Ecto neural progenitor cell (in vitro differentiated cells): Measurements from ENCODE around the gene ROBO2.

Experiments
- DNase-seq: peaks from one replicate; pipeline ENCODE4 v3.0.0-alpha.2; 2018; ENCODE audit warnings: low spot score

Gene ROBO2

DNA sequence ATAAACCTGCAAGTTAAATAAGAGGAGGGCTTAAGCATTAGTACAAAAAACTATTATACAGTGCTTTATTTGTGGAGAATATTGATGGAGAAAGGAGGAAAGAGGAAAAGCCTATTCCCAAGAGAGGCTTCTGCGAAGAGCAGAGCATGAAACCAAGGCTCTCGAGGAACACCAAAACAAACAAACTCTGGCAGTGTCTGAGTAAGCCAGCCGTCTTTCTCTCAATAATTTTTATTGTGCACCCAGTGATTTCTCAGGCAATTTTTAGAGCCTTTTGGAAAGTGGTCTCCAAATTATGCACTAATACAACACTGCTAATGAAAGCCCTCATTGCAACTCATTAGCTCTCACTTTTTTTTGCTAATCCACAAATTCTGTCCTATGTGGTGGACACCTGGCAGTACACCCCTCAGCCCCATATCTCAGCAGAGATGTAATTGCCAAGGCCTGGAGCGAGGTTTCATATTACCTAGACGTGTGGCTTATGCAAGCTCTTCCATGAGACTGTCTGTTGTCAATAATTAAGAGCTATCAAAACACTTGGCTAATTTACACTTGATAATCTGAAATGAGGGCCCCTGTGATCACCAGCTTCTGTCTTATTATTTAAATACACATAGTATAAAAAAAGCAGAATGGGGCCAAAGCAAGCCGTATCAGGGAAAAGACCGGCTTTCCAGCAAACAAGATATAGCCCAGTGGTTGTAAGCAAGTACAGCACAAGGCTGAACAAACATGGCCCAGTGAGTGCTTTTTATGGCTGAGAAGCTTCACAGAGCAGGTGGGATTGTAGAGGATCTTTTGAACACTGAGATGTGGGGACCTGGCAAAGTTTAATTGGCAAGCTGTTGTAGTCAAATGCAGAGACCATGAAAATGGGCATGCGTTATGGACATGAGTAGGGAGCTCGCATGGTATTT, 216.9 kb downstream of the ROBO2 start:
- no peak for DNase-seq

DNA sequence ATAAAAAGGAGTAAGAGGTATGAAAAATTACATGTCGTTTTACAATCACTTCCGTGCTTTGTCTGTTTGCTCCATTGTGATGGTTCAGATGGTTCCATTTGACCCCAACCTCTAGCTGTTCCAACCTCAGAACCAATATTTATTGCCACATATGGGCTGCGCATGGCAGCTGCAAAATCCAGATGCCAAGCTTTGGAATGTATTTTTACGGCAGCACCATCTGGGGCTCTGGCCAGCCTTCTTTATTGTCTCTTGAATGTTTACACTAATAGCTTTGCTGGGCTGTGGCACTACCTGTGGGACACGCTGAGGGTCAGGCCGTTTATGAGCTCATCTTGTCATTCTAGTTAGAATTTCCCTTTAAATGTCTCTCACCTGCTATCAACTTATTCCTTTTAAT, 219.8 kb downstream of the ROBO2 start:
- DNase-seq, result no peak

DNA sequence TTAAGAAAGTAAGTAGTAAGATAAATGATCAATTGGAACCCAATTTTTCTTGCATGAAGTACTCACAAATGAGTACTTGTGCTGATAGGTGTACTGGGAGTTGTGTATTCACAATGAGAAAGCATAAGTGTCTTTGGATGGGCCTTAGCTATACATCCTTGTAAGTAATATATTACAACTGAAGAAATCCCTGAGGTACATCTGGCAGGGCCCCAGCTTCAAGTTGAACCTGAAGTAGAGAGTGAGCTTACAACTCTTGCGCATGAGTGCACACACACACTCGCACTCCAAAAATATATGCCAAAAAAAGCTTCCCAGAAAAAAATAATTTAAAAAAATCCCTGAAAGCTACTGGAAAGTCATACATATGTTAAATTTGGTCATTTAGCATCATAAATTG, 222.5 kb downstream of the ROBO2 start:
- no peak for DNase-seq

DNA sequence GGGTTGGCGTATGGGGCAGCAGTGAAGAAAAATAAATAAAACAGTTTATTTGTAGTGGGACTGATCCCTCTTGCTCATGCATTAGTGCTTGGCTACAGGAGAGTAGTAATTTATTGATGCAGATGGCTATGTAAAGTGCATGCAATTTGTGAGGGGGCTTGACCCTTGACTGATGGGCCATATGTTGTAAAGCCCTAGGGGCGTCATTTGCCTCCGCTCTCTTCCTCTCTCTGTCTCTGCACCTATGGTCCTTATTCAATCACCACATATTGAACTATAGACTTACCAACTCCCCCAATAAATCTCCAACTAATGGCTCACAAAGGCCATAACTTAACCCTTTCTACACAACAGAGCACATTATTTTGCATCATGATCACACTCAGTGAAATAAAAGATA, 227.7 kb downstream of the ROBO2 start:
- no peak for DNase-seq

DNA sequence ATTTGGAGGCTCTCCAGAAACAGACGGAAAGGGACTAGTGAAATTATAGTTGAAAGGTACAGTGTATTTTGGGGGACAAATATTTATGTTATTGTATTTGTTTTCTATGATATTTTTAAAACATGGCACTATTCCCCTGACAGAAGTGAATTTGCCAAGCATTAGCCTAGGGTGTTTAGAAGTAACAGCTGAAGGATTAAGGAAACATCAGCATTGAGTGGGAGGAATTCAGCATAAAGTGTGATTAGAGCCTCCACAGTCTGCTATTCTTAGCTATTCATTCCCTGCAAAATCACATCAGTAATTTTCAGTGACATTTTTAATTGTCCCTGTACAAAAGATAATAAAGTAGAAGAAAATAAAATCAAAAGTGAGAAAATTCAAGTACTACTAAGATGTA, 231.4 kb downstream of the ROBO2 start:
- no peak for DNase-seq

DNA sequence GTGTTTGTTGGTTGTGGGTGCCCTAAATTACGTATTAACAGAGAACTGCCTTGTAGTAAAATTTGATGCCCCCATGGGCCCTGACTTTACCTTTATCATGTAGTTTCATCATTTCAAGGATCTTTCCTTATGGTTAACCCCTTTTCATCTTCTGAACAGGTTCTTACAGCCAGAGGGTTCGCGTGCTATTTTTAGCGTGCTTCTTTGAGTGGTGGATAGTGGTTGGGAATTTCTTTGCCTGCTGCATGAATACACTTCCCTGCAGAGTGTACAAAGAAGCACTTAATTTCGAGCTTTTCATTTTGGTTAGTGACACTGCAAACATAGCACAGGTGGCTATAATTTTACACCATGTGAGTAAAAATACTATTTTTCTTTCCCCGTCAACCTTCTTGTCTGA, 231.8 kb downstream of the ROBO2 start:
- DNase-seq, result no peak

DNA sequence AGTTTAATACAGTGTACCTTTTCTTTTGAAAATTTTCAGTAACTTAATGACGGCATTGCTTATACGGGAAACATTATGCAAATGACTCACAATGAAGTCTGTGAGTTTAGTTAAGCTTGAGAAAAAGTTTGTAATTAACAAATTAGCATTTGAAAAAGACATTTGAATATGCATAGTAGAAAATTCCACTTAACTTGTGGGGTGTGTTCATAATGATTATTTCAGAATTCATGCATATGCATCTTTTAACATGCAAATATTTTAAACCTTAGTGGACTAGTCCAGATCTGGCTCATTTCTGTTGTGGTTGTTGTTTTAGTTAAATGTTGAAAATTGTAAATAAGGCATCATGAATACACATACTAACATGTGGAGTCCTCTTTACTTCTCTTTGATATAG, 239.4 kb downstream of the ROBO2 start:
- no peak for DNase-seq

DNA sequence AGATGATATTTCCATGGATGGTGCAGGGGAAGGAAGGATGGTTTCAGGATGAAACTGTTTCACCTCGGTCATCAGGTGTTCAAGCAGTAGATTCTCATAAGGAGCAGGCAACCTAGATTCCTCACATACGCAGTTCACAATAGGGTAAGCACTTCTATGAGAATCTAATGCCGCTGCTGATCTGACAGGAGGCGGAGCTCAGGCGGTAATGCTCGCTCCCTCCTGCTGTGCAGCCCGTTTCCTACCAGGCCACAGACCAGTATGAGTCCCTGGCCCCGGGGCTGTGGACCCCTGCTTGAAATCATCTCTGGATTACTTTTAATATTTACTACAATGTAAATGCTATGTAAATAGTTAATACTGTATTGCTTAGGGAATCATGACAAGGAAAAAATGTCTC, 241.8 kb downstream of the ROBO2 start:
- DNase-seq, result peak; percentile 69

DNA sequence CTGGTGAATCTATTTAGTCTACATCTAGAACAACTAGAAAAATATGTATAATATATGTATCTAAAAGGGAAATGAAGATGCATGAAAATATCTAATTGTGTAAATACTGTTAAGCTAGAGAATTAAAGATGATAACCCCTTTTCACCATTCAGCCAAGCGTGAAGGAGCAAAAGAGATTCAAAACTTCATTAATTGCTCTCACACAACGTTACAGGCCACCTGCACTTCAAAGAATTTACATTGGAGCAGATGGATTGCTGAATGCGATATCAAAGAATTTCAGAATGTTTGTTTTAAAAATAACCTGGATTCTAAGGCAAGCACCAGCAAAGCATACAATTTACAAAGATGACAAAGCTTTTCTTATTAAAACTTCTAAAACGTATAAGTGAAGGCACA, 243.2 kb downstream of the ROBO2 start:
- no peak for DNase-seq

DNA sequence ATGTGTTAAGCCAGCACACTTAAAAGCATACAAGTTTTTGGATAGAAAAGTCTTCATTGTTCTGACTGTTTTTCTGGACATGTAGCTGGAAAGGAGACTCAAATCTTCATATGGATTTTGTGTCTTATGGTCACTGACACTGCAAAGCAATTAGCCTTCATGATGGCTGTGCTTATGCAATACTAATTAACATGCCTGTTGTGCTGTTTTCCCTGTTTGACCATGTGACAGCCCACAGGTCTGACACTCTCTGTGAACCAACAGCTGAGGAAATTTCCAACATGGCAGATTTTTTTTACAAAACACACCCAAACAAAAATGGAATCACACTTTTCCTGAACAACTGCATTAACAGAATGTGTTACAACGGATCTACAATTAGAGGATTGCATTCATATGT, 248.4 kb downstream of the ROBO2 start:
- no peak for DNase-seq

DNA sequence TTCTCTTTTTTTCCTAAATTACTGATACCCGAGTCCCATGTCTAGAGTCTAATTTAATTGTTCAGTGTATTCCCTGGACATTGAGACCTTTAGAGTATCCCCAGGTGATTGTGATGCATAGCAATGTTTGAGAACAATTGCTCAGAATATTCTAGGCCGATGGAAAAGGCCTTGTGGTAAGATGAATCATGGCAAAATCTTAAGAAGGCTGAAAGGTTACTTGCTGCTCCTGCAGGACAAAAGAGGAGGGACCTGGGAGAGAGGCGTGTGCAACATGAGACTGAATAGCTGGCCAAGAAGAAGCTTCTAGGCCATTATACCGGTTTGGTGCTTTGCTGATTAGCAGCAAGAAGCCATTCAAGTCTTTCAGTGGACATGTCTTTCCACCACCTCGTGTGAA, 256.6 kb downstream of the ROBO2 start:
- DNase-seq, result no peak

DNA sequence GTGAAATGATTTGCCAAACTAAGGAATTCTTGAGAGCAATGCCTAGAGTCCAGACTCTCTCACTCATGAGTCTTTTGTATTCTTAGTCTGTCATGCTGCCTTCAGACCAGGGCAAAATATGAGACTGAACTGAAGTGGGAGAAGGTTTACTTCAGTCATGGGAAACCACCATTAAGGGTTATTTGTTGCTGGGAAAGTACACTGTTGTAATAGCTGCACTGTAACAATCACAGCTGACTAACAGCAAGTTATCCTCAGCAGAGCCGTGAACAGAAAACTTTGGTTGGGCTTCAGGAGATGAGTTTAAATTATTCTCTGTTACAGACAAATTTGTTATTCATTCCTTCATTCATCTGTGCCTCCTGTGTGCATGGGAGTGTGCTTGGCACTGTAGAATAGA, 258.5 kb downstream of the ROBO2 start:
- no peak for DNase-seq

DNA sequence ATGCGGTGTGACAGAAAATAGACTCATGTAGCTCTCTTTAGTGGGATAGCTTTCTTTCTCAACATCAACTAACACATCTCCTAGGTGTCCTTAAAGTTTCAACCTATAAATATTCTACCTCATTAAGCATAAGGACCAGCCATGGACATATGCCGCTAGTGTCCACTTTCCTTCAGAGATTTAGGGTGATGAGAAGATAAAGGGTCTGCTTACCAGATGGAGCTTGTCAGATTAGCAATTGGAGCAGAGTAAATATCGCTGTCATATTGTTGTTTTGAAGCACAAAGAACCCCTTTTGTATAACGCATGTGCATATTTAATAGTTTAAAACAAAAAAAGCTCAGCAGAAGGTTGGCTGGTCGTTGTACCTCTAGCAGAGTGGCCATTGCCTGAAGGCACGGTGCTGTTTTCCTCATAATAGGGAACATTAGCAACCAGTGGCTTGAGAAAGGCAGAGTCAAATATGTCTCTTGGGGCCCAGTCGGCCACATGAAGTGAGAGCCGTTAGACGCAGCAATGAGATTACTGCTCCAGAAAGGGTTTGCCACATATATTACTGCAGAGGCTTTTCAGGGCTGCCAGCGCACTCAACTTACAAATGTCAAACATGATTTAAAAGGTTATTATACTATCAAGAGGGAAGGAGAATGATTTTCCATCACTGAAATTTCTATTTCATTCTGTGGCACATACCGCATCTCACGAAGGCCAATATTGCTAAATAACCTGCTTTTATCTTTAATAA, 264.2 kb downstream of the ROBO2 start:
- DNase-seq, result no peak

DNA sequence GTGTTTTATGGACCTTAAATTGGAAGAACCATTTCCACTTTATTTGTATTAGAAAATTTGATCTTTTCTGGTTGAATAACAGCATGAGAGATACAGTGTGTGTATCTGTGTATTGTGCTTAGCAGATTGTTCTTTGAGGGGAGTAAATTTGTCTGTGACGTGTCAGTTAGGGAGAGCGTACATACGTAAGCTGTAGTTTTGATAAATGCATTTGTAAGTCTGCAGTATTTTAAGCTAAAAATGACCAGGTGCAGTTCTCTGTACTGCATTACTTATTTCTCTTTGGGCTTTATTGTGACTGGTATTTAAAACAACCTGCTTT, 264.8 kb downstream of the ROBO2 start:
- no peak for DNase-seq

DNA sequence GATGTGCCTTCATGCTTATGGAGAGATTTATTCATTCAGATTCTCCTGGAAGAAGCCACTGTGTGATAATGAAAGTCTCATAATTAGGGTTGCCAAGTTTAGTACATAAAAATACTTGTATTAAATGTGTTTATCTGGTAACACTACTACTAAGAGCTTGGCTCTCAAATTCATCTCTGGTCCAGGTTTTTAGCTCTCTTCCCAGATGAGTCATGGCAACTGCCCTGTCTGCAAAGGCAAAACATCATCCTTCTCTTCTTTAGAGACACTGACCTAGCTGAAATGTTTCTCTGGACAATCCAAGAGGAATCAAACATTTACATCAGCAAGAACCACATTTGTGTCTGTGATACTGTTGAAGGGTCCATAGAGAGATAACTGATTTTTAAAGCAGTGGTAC, 269.6 kb downstream of the ROBO2 start:
- DNase-seq, result no peak

DNA sequence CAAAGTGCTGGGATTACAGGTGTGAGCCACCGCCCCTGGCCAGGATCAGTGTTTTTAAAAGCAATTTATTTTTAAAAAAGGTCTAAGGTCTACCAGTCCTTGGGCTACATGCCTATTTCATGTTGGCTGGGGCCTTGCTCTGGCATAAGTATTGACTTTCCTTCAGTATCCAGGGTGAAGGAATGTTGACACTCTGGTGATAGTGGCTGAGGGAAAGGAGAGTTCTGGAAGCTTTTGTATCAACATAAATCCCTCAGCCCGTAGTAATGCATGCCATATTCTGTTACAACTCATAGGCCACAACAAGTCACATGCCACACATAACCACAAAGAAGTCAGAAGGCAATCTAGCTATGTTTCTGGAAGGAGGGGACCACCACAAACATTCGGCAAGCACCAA, 273.9 kb downstream of the ROBO2 start:
- no peak for DNase-seq

DNA sequence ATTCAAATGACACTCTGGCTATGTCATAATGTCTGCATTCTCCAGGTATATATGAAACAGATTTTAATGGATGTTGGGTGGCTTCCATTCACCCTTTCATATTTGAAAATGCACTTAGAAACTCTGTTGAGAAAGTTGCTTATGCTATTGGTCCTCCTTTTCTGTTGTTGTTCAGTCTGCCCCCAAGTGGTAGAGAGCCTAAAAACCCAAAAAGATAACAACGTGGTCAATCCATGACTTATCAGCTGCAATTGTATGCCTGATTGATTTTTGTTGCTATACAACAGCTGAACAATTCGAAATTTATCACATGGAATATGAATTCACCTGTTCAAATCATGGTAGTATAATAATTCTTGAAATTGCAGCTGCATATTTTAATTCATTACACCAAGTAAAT, 279.8 kb downstream of the ROBO2 start:
- no peak for DNase-seq

DNA sequence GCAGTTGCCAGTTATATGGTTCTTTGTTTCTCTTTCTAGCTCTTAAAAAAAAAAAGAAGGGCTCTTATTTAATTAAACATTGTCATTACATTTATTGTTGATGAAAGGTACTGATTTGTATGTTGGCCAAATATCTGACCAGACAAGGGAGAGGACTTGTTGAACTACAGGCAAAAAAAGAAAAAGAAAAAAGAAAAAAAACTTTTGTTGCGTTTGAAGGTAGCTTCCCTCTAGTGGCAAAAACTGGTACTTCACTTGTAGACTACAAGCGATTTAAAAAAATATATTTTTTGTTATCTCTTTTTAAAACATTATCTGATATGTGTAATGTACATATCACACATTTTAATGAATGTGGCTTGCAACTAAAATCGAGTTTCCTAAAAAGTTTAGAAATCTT, 280.6 kb downstream of the ROBO2 start:
- no peak for DNase-seq

DNA sequence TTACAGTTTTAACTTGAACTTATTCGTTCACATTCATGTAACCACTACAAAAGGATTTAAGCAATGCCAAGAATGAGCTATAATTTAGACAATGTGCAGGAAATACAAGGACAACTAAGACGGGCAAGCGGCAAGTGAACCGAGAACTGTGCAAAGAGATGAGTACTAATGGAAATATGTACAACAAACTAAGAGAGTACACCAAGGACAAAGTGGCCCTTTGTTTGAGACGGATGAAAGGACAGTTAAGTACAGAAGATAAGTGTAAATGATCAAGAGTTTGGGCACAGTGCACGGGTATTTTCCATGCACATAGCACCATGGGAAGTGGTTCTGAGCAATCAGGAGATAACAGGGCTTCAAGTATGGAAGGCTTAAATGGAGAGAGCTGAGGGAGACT, 281.7 kb downstream of the ROBO2 start:
- DNase-seq, result no peak

DNA sequence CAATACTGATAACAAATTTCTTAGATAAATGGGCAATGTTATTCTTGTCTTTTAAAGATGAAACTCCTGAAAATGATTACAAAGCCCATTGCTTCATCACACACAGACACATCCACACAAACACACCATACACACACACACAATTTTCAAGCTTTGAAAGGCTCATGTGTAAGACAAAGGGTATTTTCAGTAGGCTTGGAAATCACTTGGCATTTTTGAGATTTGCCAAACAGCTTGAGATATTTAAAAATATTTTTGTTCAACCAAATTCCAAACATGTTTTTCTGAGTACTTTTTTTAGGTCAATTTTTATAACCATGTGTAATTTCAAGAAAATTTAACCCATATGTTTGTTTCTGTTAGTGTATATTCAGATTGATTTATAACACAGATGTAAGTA, 283.7 kb downstream of the ROBO2 start:
- DNase-seq, result no peak

DNA sequence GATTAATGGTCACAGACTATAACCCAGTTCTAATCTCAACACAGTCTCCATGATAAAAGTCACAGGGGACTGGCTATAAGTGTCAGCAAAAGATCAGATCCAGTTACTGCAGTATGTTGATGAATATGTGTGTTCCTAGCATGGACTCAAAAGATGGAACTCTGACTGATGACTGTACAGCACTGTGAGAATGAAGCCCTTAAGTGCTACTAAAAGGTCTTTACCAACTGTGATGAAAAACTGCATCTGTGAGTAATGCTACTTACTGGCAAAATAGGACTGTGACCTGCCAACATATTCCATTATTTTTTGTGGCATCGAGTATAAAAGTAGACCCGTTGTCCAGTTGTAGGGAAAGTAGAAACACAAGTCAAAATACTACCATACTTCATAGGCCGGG, 284.2 kb downstream of the ROBO2 start:
- no peak for DNase-seq

DNA sequence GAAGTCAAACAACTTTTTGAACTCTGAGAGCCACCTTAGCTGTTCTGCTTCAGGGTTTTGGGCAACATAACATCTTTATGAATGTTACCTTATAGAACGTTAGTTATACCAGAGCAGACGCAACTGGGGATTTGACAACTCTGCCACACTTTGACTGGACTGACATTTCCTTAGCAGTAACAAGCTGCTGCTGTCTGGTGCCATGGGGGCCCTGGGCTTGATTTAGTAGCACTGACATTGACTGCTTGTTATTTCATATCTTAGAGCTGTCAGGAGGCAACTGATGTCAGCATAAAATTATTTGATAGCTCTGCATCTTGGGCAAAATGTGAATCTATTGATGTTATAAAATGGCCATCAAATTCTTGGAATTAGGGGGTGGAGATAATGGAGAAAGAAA, 285.4 kb downstream of the ROBO2 start:
- DNase-seq, result no peak

DNA sequence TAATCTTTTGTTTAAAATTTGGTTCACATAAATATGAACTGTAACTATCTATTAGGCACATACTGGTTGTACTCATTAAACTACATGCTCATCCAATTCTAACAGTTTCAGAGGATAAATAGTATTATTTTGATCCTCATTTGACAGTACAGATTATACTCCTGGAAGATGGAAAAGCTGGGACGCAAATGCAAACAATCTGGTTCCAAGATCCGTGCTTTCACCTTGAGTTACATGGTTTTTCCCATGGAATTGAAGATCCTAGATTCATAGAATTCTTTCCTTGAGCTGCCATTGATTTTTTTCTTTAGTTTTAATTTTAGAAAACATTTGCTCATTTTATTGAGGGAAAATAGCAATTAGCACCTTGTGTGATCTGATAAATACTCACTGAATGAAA, 285.8 kb downstream of the ROBO2 start:
- no peak for DNase-seq

DNA sequence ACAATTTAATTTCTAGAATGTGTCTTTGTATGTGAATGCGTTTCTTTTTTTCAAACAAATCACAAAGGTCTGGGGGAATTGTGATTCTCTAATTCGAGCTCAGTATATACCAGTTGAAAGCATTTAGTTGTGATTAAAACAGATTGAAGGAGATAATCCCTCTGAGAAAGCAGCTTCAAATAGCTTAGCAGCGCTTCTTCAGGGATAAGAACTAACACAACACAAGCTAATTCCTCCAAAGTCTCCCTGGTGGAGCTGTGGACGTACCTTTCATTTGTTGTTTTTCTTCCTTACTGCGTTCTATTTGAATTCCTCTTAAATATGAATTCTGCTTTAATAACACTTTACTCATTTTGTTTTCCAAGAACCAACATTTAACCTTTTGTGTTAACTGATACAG, 286.7 kb downstream of the ROBO2 start:
- no peak for DNase-seq
